HepG2 (cell line): Measurements from ENCODE around the gene B3GAT3. TPM values are rescaled to one million over a fixed set of nuclear protein-coding genes. Genes with fewer than 3 reads are reported as not detected.
A peak's percentile ranks its signal among the peaks of the same experiment; 100 is the strongest.

Source experiments
- AHR ChIP-seq: IDR thresholded peaks from 2 replicates; pipeline ENCODE4 v1.6.1; 2018; ENCODE audit warnings: missing genetic modification reagents, missing compliant biosample characterization
- ARID4A ChIP-seq: sonication (generic); formaldehyde crosslinking; IDR thresholded peaks from 2 replicates; pipeline ENCODE4 v1.5.0; 2020; ENCODE audit warnings: mild to moderate bottlenecking, missing genetic modification reagents, borderline replicate concordance
- DPF2 ChIP-seq: sonication (generic); formaldehyde crosslinking; IDR thresholded peaks from 2 replicates; pipeline ENCODE4 v1.4.0; 2020; ENCODE audit warnings: mild to moderate bottlenecking, low read depth, missing genetic modification reagents, borderline replicate concordance
- GATA4 ChIP-seq: sonication (generic); IDR thresholded peaks from 2 replicates; pipeline ENCODE4 v1.6.1; 2016; ENCODE audit warnings: antibody characterized with exemption, low read depth, borderline replicate concordance
- GRHL1 ChIP-seq: sonication (generic); formaldehyde crosslinking; conservative IDR thresholded peaks from 2 replicates; pipeline ENCODE4 v1.8.0; 2022; ENCODE audit warnings: missing genetic modification reagents
- HDAC2 ChIP-seq: sonication (generic); formaldehyde crosslinking; IDR thresholded peaks from 2 replicates; pipeline ENCODE4 v1.4.0; 2020; ENCODE audit warnings: missing genetic modification reagents
- HNRNPUL1 ChIP-seq: fragments of 200-400 bp; formaldehyde crosslinking; IDR thresholded peaks from 2 replicates; pipeline ENCODE4 v1.6.1; 2017; ENCODE audit warnings: low read depth, mild to moderate bottlenecking, low read length, moderate library complexity
- MATR3 ChIP-seq: sonication (generic); formaldehyde crosslinking; IDR thresholded peaks from 2 replicates; pipeline ENCODE4 v1.4.0; 2020; ENCODE audit warnings: missing genetic modification reagents
- MLXIP ChIP-seq: sonication (generic); formaldehyde crosslinking; IDR thresholded peaks from 2 replicates; pipeline ENCODE4 v1.9.0; 2021; ENCODE audit warnings: missing genetic modification reagents, borderline replicate concordance
- SAP130 ChIP-seq: IDR thresholded peaks from 2 replicates; pipeline ENCODE4 v1.6.1; 2016; ENCODE audit warnings: low read depth
- U2AF1 ChIP-seq: fragments of 200-400 bp; formaldehyde crosslinking; optimal IDR thresholded peaks from 2 replicates; pipeline ENCODE3; 2017; ENCODE audit warnings: mild to moderate bottlenecking, low read depth, low read length
- ZFP36L2 ChIP-seq: sonication (generic); formaldehyde crosslinking; IDR thresholded peaks from 2 replicates; pipeline ENCODE4 v1.4.0; 2020; ENCODE audit warnings: missing genetic modification reagents
- ZHX1 ChIP-seq: sonication (generic); formaldehyde crosslinking; IDR thresholded peaks from 2 replicates; pipeline ENCODE4 v1.8.1; 2022; ENCODE audit warnings: low read depth, mild to moderate bottlenecking, missing genetic modification reagents
- ZNF616 ChIP-seq: sonication (generic); formaldehyde crosslinking; IDR thresholded peaks from 2 replicates; pipeline ENCODE4 v1.5.0; 2020; ENCODE audit warnings: low read depth, mild to moderate bottlenecking, missing genetic modification reagents
- polyA plus RNA-seq, 8 experiments: library from polyadenylated mRNA; depleted of rRNA in 3 of 8; stranded (reverse) in 7 of 8; unstranded in 1 of 8; fragments of >200 nt; fragmentation: Illumina TruSeq in 4 of 8; extraction: Trizol in 4 of 8; gene quantifications; 2 replicates each; pipeline versions ENCODE4 v1.2.1 to v1.2.3, GENCODE V29; 2011 to 2016; ENCODE audit warnings: low read depth in 4 of 8, missing spikeins in 1 of 8, mixed read lengths in 1 of 8; ENCODE audit not compliant: insufficient read depth in 1 of 8
- total RNA-seq, 5 experiments: library from RNA; depleted of rRNA; stranded (reverse); fragments of >200 nt; fragmentation: Illumina TruSeq; extraction: Trizol; gene quantifications; 2 replicates each; pipeline ENCODE4 v1.2.3, GENCODE V29; 2016; ENCODE audit warnings: low read depth in 1 of 5

B3GAT3 gene
- total and polyA plus RNA-seq, 2 of the 13 experiments (the other 11 are each of a cell fraction or from before 2014, with no cell fraction given): 21.3 to 26.1 TPM

GRCh38 chr11:62573592-62574362 is 48.0 kb downstream of the B3GAT3 start, which contains the start of gene EEF1G (continued):
- TF ChIP-seq ARID4A (CRISPR knock-in tag) (peak; percentile 78; the same call in 1 of the 2 replicates), GRHL1 (CRISPR knock-in tag) (no peak), SAP130 (CRISPR knock-in tag) (peak; percentile 83), DPF2 (no peak), ZNF616 (peak; percentile 78; the same call in 1 of the 2 replicates), ZFP36L2 (CRISPR knock-in tag) (no peak), ZHX1 (CRISPR knock-in tag) (no peak), AHR (0 out of 2 replicates have a peak, but pooled peaks have one; percentile 43), U2AF1 (no peak), HDAC2 (0 out of 2 replicates have a peak, but pooled peaks have one; percentile 44), MLXIP (CRISPR knock-in tag) (no peak), HNRNPUL1 (no peak), MATR3 (CRISPR knock-in tag) (no peak), GATA4 (no peak)
